Islet of Langerhans (tissue), 1 donor: ENCODE results near the gene CBX6.

Source experiments
- FAIRE-seq: peaks from one replicate; lab custom pipeline; 2011; peaks lifted over from hg19 to GRCh38; lab: Jason Lieb, UNC

The CBX6 gene

GRCh38 chr22:38819387-38819940, 52.6 kb downstream of the CBX6 start:
- no peak for FAIRE-seq

GRCh38 chr22:38817196-38817595, 54.8 kb downstream of the CBX6 start:
- no peak for FAIRE-seq

GRCh38 chr22:38815842-38816241, 56.2 kb downstream of the CBX6 start:
- no peak for FAIRE-seq
